Measurements from ENCODE around the gene MIA2.
"Not testable (repeated sequence)": the region's sequence is repeated elsewhere in the genome, so short reads cannot be mapped to it uniquely, and the experiment has no call there.

The MIA2 gene, protein sequence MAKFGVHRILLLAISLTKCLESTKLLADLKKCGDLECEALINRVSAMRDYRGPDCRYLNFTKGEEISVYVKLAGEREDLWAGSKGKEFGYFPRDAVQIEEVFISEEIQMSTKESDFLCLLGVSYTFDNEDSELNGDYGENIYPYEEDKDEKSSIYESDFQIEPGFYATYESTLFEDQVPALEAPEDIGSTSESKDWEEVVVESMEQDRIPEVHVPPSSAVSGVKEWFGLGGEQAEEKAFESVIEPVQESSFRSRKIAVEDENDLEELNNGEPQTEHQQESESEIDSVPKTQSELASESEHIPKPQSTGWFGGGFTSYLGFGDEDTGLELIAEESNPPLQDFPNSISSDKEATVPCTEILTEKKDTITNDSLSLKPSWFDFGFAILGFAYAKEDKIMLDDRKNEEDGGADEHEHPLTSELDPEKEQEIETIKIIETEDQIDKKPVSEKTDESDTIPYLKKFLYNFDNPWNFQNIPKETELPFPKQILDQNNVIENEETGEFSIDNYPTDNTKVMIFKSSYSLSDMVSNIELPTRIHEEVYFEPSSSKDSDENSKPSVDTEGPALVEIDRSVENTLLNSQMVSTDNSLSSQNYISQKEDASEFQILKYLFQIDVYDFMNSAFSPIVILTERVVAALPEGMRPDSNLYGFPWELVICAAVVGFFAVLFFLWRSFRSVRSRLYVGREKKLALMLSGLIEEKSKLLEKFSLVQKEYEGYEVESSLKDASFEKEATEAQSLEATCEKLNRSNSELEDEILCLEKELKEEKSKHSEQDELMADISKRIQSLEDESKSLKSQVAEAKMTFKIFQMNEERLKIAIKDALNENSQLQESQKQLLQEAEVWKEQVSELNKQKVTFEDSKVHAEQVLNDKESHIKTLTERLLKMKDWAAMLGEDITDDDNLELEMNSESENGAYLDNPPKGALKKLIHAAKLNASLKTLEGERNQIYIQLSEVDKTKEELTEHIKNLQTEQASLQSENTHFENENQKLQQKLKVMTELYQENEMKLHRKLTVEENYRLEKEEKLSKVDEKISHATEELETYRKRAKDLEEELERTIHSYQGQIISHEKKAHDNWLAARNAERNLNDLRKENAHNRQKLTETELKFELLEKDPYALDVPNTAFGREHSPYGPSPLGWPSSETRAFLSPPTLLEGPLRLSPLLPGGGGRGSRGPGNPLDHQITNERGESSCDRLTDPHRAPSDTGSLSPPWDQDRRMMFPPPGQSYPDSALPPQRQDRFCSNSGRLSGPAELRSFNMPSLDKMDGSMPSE (N-terminal part only)

DNA sequence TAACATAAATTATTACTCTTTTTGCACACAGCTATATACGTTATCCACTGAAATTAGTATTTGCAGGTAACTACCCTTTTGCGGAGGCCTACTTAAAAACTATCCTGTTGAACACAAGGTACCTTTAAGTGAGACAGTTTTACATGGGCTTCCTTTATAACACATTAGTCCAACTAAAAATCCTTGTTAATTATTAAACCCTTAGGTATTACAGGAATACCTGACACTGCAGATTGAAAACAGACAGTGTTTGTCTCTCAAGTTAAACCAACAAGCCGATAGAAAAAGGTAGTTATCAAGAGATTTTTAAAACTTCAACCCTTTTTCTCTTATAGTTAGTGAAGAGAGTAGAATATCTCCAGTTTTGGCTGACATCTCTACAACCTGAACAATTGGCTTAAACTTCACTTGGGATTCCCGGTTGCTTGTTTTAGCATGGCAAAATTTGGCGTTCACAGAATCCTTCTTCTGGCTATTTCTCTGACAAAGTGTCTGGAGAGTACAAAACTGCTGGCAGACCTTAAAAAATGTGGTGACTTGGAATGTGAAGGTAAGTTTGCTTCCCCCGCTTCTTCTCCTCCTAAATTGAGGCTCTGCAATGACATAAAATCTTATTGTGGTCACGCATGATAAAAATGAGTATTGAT lies at the start of gene MIA2:
Gene MIA2 (plus strand): TSS at position 236 of the 647 bp plus-strand sequence. CDS start 200 bp downstream, at position 436.
- in situ Hi-C loops (cut with MboI; ENCODE audit: low sequenced_read_pairs) = no loop called here

DNA sequence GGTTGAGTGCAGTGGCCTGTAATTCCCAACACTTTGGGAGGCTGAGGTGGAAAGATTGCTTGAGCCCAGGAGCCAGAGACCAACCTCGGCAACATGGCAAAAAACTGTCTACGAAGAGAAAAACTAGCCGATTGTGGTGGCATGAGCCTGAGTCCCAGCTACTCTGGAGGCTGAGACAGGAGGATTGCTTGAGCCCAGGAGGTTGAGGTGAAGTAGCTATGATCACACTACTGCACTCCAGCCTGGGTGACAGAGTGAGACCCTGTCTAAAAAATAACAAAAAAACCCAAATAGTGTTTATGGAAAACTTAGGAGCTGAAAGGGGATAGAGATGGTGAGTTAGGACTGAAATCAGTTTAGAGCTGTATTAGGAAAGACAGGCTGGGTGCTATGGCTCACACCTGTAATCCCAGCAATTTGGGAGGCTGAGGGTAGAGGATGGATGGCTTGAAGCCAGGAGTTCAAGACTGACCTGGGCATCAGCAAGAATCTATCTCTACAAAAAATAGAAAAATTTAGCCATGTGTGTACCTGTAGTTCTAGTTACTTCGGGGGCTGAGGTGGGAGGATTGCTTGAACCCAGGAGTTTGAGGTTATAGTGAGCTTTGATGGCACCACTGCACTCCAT lies 49.0 kb upstream of the MIA2 start:
- in situ Hi-C loops (cut with MboI; ENCODE audit: low sequenced_read_pairs) = no loop called here

DNA sequence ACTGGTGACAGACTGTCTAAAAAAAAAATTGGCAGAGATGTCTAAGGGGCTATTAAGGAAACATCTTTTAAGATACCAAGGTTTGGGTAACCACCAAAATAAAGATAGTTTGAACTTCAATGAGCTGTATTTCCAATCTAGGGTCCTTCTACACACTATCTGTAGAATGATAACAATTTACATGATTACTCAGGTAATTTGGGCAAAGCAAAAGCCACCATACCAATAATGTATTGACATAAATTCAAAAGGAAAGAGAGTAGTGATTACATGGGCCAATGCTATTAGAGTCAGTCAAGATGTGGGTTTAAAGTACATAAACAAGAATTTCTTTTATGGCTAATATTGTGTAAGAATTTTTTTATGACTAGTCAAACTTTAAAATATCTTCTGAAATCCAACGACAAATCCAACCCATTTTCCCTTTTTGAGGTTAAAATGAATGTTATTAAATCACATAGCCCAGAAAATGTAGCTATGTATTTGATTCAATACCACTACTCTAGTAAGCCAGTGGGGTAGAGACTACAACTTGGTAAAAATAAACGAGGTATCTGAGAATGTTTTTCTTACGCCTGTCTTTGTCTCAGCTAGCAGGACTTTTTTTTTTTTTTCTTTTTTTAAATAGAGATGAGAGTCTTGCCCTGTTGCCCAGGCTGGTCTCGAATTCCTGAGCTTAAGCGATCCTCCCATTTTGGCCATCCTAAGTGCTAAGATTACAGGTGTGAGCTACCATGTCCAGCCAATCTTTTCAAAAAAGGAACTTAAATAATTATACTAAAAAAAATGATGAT lies 48.3 kb upstream of the MIA2 start:
- in situ Hi-C loops (cut with MboI; ENCODE audit: low sequenced_read_pairs) = no loop called here

DNA sequence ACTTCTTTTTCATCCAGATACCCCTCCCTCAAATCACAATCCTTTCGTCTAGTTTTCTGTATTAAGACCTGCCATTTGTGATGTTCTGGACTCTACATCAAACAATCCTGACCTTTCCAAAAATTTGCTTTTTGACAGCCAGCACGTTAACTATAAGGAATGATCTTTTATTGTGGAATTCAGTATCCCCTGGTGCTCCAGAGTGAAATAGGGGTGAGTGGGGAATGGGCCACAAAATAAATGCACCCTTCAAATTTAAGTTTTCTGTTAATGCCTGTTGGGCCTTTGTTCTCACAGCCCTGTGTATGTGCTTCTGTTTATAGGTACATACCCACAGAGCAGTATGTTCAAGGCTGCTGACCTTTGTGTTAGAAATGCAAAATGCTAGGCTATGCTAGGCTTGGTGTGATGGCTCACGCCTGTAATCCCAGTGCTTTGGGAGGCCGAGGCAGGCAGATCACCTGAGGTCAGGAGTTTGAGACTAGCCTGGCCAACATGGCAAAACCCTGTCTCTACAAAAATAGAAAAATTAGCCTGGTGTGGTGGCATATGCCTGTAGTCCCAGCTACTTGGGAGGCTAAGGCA lies 46.7 kb upstream of the MIA2 start:
- in situ Hi-C loops (cut with MboI; ENCODE audit: low sequenced_read_pairs) = no loop called here

DNA sequence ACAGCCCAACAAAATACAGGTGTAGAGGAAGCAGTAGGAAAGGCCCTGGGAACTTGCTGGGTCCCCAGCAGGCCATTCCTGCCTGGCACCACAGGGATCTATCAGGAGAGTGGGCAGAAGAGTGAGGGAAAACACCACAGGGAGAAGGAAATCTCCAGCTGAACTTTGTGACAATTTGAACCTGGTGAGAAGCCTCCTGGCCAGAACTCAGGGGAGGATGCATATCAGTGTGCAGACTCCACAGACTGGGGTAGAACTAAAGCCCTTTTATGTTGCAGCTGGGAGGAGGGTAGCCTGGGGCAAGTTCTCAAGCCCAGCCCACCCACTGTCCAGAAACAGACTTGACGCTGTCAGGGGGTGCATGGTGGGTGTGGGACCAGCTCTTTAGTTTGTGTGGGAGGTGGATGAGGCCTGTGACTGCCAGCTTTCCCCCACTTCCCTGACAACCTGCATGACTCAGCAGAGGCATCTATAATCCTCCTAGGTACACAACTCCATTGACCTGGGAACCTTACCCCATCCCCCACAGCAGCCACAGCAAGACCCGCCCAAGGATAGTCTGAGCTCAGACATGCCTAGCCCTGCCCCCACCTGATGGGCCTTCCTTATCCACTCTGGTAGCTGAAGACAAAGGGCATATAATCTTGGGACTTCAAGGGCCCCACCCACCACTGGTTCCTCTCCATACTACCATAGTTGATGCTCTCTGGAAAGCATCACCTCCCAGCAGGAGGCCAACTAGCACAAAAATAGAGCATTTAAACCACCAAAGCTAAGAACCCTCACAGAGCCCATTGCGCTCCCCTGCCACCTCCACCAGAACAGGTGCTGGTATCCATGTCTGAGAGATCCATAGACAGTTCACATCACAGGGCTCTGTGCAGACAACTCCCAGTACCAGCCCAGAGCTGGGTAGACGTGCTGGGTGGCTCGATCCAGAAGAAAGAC lies 29.8 kb upstream of the MIA2 start:
- in situ Hi-C loops (cut with MboI; ENCODE audit: low sequenced_read_pairs) = no loop called here

DNA sequence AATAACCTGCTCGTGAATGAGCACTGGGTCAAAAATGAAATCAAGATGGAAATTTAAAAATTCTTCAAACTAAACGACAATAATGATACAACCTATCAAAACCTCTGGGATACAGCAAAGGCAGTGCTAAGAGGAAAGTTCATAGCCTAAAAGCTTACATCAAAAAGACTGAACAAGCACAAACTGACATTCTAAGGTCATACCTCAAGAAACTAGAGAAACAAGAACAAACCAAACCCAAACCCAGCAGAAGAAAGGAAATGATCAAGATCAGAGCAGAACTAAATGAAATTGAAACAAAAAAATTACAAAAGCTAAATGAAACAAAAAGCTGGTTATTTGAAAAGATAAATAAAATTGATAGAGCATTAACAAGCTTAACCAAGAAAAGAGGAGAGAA lies 26.3 kb upstream of the MIA2 start:
- in situ Hi-C loops (cut with MboI; ENCODE audit: low sequenced_read_pairs) = not testable (repeated sequence)

DNA sequence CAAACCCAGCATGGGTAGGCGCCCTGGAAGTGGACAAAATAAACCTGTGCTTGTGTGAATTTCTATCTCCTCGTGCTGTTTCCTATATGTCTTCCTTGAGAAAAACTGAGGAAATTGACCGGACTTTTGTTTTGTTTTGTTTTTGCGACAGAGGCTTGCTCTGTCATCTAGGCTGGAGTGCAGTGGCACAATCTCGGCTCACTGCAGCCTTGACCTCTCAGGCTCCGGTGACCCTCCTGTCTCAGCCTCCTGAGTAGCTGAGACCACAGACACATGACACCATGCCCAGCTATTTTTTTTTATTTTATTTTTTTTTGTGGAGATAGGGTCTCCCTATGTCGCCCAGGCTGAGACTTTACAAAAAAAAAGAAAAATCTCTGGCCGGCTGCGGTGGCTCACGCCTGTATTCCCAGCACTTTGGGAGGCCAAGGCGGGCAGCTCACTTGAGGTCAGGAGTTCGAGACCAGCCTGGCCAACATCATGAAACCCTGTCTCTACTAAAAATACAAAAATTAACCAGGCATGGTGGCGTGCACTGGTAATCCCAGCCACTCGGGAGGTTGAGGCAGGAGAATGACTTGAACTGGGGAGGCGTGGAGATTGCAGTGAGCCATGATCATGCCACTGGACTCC lies 22.5 kb upstream of the MIA2 start:
- in situ Hi-C loops (cut with MboI; ENCODE audit: low sequenced_read_pairs) = no loop called here

DNA sequence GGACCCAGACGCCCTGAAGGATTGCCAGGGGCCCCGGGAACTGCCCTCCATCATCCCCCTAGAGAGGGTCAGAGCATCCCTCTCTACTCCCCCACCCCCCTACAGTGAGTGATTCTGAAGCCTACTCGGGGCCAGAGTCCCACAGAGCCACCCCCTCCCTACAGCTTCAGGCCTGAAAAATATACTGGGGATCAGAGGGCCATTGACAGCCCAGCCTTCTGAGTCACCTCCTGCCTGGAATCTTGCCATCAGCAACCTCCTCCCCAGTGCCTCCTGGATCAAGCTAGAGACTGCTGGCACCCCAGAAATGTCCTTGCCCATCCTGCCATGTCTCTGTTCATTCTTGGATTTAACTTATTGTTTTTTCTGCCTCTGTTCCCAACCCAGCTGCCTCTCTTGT lies 21.7 kb upstream of the MIA2 start:
- in situ Hi-C loops (cut with MboI; ENCODE audit: low sequenced_read_pairs) = no loop called here

DNA sequence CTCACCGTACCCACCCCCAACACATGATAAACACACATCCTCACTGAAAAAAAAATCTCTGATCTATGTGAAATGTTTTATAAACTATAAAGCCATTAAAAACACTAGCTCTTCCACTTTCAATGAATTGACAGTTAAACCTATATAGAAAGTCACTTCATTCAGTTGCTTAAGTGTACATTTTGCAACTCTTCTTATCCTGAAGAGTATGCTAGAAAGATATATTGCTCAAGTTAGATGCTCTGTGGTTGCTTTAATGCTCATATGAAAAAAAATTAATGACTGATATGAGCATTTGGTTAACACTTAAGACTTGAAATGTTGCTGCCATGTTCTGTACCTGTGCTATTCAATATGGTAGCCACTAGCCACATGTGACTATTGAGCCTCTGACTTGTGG lies 21.0 kb upstream of the MIA2 start:
- in situ Hi-C loops (cut with MboI; ENCODE audit: low sequenced_read_pairs) = no loop called here

DNA sequence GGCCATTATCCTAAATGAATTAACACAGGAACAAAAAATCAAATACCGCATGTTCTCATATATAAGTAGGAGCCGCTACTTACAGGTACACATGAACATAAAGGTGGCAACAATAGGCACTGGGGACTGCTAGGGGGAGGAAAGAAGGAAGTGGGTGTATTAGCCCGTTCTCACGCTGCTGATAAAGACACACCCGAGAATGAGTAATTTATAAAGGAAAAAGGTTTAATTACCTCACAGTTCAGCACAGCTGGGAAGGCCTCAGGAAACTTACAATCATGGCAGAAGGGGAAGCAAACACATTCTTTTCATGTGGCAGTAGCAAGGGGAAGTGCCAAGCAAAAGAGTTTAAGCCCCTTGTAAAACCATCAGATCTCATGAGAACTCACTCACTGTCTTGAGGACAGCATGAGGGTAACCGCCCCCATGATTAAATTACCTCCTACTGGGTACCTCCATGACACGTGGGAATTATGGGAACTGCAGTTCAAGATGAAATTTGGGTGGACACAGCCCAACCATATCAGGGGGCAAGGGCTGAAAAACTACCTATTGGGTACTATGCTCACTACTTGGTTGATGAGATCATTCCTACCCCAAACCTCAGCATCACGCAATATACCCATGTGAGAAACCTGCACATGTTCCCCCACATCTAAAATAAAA lies 16.4 kb upstream of the MIA2 start:
- in situ Hi-C loops (cut with MboI; ENCODE audit: low sequenced_read_pairs) = no loop called here

DNA sequence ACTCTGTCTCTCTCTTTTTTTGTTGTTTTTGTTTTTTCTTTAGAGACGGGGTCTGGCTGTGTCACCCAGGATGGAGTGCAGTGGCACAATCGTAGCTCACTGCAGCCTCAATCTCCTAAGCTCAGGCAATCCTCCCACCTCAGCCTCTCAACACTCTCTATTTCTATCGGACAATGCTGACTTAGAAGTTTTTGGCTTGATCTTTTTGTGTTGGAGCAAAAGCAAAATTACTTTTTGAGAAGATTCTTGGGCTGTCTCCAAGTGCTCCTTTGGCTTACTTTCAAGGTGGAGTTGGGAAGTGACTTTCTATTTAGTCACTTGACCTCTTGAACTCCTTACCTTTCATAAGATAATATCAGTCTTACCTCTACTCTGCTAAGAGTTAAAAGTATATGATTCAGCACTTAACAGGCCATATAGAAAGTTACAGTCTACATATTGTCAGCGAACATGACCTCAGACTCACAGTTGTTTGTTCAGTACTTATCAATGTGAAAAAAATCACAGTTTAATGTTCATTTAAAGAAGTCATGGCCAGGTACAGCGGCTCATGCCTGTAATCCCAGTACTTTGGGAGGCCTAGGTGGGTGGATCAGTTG lies 15.4 kb upstream of the MIA2 start:
- in situ Hi-C loops (cut with MboI; ENCODE audit: low sequenced_read_pairs) = no loop called here

DNA sequence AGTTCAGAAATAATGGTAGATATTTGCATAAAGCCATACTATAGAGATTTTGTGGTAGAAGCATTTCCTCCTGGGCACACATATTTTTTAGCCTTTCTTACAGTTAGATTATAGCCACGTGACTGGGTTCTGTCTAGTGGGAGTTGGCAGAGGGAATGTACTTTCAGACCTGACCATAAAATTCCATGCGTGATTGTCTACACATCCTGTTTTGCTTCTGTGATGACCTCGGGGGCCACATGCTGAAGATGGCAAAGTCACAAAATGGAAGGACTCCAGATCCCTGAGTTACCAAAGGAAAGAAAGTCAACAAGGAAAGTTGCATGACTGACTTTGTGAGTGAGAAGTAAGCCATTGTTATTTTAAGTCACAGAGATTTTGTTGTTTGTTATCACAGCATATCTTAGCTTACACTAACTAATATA lies 14.6 kb upstream of the MIA2 start:
- in situ Hi-C loops (cut with MboI; ENCODE audit: low sequenced_read_pairs) = no loop called here

DNA sequence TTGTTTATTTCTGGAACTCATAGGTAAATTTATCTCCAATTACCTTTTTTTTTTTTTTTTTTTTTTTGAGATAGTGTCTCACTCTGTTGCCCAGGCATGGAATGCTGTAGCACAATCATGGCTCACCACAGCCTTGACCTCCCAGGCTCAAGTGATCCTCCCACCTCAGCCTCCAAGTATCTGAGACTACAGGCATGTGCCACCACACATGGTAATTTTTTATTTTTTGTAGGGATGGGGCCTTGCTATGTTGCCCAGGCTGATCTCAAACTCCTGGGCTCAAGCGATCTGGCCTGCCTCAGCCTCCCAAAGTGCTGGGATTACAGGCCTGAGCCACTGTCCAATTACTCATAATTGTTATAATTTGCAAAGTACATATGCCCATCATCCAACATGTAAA lies 13.2 kb upstream of the MIA2 start:
- in situ Hi-C loops (cut with MboI; ENCODE audit: low sequenced_read_pairs) = not testable (repeated sequence)

DNA sequence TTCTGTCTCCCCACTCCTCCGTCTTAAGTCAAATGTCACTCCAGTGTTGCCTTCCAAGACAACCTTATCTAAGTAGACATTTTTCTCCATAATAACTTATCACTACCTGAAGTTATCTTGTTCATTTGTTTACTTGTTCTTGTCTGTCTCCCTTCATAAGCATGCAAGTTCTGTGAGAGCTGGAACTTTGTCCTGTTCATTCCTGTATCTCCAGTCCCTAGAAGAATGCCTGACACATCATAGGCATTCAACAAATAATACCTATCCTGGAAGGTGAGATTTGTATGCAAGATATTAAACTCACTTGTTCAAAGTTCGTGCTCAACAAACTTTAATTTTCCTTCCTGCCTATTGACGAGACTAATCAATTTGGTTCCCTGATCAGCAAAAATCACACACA lies 5.7 kb upstream of the MIA2 start:
- in situ Hi-C loops (cut with MboI; ENCODE audit: low sequenced_read_pairs) = no loop called here

DNA sequence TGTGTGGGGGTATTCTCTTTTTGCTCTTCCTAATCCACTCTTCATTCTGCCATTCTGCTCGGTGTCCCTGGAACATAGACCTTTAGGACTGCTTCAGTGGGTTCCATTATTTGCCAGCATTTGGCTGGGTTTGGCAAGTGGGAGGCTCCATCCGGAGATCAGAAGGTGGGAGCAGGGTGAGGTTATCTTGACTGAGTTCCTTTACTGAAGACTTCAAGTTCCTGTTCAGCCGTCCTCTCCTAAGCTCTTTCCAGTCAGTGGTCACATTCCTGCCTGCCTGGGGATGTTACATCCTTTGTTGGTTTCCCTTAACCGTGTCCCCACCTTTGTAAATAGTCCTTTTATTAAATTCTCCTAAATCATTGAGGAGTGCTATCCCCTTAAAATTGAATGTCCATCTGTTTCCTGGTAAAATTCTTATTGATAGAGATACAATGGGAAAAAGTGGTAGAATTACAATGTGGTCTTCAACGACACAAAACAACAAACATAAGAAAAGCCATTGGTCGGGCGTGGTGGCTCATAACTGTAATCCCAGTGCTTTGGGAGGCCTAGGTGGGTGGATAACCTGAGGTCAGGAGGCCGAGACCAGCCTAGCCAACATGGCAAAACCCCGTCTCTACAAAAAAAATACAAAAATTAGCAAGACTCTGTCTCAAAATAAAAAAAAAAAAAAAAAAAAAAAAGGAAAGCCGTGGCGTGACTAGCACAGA lies 5.0 kb upstream of the MIA2 start:
- in situ Hi-C loops (cut with MboI; ENCODE audit: low sequenced_read_pairs) = no loop called here

DNA sequence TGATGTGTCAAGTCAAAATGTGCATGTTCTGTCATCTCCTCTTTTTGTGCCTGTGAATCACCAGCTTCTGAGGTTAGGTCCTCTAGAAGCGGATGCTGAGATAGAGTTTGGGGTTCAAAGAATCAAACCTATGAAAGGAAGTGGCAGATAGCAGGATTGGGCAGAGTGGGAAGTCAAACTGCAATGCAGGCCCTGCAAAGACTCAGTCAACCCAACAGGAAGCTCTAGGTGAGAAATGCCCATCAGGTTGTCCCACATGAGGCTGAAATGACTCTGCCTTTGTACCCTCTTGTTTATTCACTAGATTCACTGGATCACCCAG lies 4.5 kb upstream of the MIA2 start:
- in situ Hi-C loops (cut with MboI; ENCODE audit: low sequenced_read_pairs) = no loop called here

Measured in HL-60/S4 treated with phorbol 12-myristate 13-acetate at 8.2 ng/mL for 4 days and 3 days (cell line).